Measurements from ENCODE around the gene TMEM158. TPM values are rescaled to one million over a fixed set of nuclear protein-coding genes. Genes with fewer than 3 reads are reported as not detected.

TMEM158 gene
- total and polyA plus RNA-seq, 10 of the 15 experiments (the other 5 are each of a cell fraction or from before 2014, with no cell fraction given): not detected

DNA sequence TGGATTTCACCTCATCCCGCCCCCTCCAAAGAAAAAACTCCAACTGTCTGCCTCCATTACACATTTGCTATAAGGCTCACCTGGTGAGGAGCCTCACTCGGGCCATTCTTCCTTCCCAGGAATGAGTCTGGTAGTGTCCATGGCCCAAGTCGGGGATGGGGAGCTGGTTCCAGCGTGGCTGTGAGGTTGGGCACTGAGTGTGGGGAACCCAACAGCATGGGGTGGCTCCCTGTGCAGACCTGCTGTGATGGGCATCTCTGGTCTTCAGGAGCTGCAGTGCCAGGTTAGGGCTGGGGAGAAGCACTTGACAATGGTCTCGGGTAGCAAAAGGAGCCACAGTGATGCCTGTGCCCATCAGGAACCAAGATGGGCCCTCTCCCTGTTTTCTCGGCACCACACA lies 39.2 kb downstream of the TMEM158 start:
- RAD21 ChIA-PET (ENCODE audit: unreplicated experiment): interaction anchor here (0.7 kb wide), 1 partner anchor 138 kb away, joined by 3 read pairs; no protein-coding TSS in a partner anchor

DNA sequence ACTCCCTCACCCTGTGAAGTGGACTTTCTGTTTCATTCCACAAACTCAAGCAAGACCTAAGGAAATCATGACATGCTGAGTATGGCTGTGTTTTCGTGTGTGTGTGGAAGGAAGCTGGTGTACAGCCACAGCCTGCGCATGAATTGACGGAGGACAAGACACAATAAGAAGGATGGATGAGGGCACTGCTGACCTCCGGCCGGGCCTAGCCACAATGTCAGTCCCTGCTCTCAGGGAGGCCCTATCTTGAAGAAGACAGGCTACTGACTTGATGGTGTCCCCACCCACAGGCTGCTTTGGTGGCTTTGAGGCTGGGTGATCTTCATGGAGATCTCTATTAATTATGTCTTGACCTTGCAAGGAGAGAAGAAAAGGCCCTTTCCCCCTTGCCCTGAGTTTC lies 40.6 kb downstream of the TMEM158 start:
- ChIA-PET SMC1A (ENCODE audit: uncharacterized antibody, unreplicated experiment) (interaction anchor here (1.0 to 1.5 kb wide), 2 partner anchors 10 to 145 kb away, joined by 3 to 5 read pairs; no protein-coding TSS in a partner anchor), POLR2A (no interaction called here), RAD21 (ENCODE audit: unreplicated experiment) (no interaction called here), CTCF (interaction anchor here (0.7 to 1.2 kb wide), 2 partner anchors 25 to 474 kb away, joined by 4 to 7 read pairs; no protein-coding TSS in a partner anchor)
- Histone ChIP-seq H3K27me3 (replicated peaks in 1 of 2; ENCODE audit: control insufficient read depth in 2 of 2, insufficient read depth in 2 of 2, low read length in 1 of 2) (peaks cover 0 to 3% of the 10 kb centered on the region in 2 experiments; a peak in 1 of 4 replicates), H4K20me1 (ENCODE audit: control insufficient read depth, insufficient read depth) (no peaks in the 10 kb centered on the region), H3K4me3 (no peak overlapping the region), H3K4me2 (ENCODE audit: control insufficient read depth, insufficient read depth) (no peak overlapping the region), H3K79me2 (ENCODE audit: control insufficient read depth, insufficient read depth, low read length) (no peaks in the 10 kb centered on the region), H3K36me3 (ENCODE audit: control insufficient read depth in 2 of 2, insufficient read depth in 2 of 2, low read length in 1 of 2) (no peaks in the 10 kb centered on the region), H3K27ac (ENCODE audit: control insufficient read depth, insufficient read depth) (no peak overlapping the region), H2AFZ (ENCODE audit: control insufficient read depth, low read depth, low read length) (no peak overlapping the region), H3K9me3 (replicated peaks; ENCODE audit: control insufficient read depth, insufficient read depth, low read length) (no peaks in the 10 kb centered on the region), H3K4me1 (ENCODE audit: control insufficient read depth, insufficient read depth, low read length) (no peaks in the 10 kb centered on the region; the same call in 1 of the 2 replicates), H3K9ac (ENCODE audit: control insufficient read depth, insufficient read depth, low read length) (no peak overlapping the region)
- 43% methylated on average over 5 of the region's 5 CpGs for WGBS (ENCODE audit: insufficient coverage, insufficient replicate concordance, low lambda C conversion rate, missing lambda C conversion rate)
- BruUV-seq (replicated peaks): no TSS peak
- in situ Hi-C loops (cut with MboI): no loop called here
- no peak for FAIRE-seq
- DNase-seq (ENCODE audit: low read depth, low spot score): no peak
- ATAC-seq: no peak
- intact Hi-C loops (cut with micrococcal nuclease; ENCODE audit: unreplicated experiment): no loop called here
- TF ChIP-seq RUNX3 (IDR thresholded peaks at IDR 0.05; ENCODE audit: low read length) (no peak), FOS (IDR thresholded peaks at IDR 0.05; ENCODE audit: borderline replicate concordance, extremely low read depth, insufficient read length) (no peak), YY1 (IDR thresholded peaks at IDR 0.05; ENCODE audit: low read depth, low read length) (no peak), SMC3 (IDR thresholded peaks at IDR 0.05; ENCODE audit: borderline replicate concordance, low read length) (no peak), CBX3 (IDR thresholded peaks at IDR 0.05; ENCODE audit: borderline replicate concordance, low read depth) (no peak), ETV6 (conservative IDR thresholded peaks at IDR 0.05 in 1 of 2, IDR thresholded peaks at IDR 0.05 in 1 of 2; ENCODE audit: borderline replicate concordance in 1 of 2, low read depth in 1 of 2) (no peak)
- TF ChIP-seq, protein P1, sequence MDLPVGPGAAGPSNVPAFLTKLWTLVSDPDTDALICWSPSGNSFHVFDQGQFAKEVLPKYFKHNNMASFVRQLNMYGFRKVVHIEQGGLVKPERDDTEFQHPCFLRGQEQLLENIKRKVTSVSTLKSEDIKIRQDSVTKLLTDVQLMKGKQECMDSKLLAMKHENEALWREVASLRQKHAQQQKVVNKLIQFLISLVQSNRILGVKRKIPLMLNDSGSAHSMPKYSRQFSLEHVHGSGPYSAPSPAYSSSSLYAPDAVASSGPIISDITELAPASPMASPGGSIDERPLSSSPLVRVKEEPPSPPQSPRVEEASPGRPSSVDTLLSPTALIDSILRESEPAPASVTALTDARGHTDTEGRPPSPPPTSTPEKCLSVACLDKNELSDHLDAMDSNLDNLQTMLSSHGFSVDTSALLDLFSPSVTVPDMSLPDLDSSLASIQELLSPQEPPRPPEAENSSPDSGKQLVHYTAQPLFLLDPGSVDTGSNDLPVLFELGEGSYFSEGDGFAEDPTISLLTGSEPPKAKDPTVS (IDR thresholded peaks at IDR 0.05; ENCODE audit: low read depth, low read length): no peak
- TF ChIP-seq, protein P2, sequence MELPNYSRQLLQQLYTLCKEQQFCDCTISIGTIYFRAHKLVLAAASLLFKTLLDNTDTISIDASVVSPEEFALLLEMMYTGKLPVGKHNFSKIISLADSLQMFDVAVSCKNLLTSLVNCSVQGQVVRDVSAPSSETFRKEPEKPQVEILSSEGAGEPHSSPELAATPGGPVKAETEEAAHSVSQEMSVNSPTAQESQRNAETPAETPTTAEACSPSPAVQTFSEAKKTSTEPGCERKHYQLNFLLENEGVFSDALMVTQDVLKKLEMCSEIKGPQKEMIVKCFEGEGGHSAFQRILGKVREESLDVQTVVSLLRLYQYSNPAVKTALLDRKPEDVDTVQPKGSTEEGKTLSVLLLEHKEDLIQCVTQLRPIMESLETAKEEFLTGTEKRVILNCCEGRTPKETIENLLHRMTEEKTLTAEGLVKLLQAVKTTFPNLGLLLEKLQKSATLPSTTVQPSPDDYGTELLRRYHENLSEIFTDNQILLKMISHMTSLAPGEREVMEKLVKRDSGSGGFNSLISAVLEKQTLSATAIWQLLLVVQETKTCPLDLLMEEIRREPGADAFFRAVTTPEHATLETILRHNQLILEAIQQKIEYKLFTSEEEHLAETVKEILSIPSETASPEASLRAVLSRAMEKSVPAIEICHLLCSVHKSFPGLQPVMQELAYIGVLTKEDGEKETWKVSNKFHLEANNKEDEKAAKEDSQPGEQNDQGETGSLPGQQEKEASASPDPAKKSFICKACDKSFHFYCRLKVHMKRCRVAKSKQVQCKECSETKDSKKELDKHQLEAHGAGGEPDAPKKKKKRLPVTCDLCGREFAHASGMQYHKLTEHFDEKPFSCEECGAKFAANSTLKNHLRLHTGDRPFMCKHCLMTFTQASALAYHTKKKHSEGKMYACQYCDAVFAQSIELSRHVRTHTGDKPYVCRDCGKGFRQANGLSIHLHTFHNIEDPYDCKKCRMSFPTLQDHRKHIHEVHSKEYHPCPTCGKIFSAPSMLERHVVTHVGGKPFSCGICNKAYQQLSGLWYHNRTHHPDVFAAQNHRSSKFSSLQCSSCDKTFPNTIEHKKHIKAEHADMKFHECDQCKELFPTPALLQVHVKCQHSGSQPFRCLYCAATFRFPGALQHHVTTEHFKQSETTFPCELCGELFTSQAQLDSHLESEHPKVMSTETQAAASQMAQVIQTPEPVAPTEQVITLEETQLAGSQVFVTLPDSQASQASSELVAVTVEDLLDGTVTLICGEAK (IDR thresholded peaks at IDR 0.05; ENCODE audit: borderline replicate concordance): no peak

More for the DNA sequence above, 39.2 kb downstream of the TMEM158 start:
- H4K20me1 ChIP-seq (ENCODE audit: control insufficient read depth, insufficient read depth): no peaks in the 10 kb centered on the region
- intact Hi-C loops (cut with micrococcal nuclease; ENCODE audit: unreplicated experiment): no loop called here
- TF ChIP-seq EGR1 (IDR thresholded peaks at IDR 0.05; ENCODE audit: borderline replicate concordance in 1 of 2, low read depth in 2 of 2, low read length in 2 of 2): no peak
- TF ChIP-seq MTA3 (IDR thresholded peaks at IDR 0.05; ENCODE audit: borderline replicate concordance, low read length): no peak
- TF ChIP-seq ETV6 (conservative IDR thresholded peaks at IDR 0.05 in 1 of 2, IDR thresholded peaks at IDR 0.05 in 1 of 2; ENCODE audit: borderline replicate concordance in 1 of 2, low read depth in 1 of 2): no peak
- no peak for TF ChIP-seq WRNIP1 (IDR thresholded peaks at IDR 0.05; ENCODE audit: borderline replicate concordance, low read depth, low read length)
- TF ChIP-seq HDAC6 (IDR thresholded peaks at IDR 0.05; ENCODE audit: unreplicated experiment): no peak
- no peak for TF ChIP-seq ZNF384 (IDR thresholded peaks at IDR 0.05; ENCODE audit: borderline replicate concordance, low read depth, low read length)
- no peak for TF ChIP-seq PAX8 (IDR thresholded peaks at IDR 0.05)
- no peak for TF ChIP-seq SMAD1 (IDR thresholded peaks at IDR 0.05; ENCODE audit: low read depth, partially characterized antibody)
- 48% methylated on average over 6 of the region's 6 CpGs for WGBS (ENCODE audit: insufficient coverage, insufficient replicate concordance, low lambda C conversion rate, missing lambda C conversion rate)
- H3K27me3 ChIP-seq (replicated peaks in 1 of 2; ENCODE audit: control insufficient read depth in 2 of 2, insufficient read depth in 2 of 2, low read length in 1 of 2): peaks cover 0 to 3% of the 10 kb centered on the region in 2 experiments; a peak in 1 of 4 replicates
- no peak overlapping the region for H3K4me3 ChIP-seq
- no peaks in the 10 kb centered on the region; the same call in 1 of the 2 replicates for H3K4me1 ChIP-seq (ENCODE audit: control insufficient read depth, insufficient read depth, low read length)
- DNase-seq (ENCODE audit: low read depth, low spot score) (no peak), ATAC-seq (no peak), FAIRE-seq (no peak)
- ChIA-PET POLR2A (no interaction called here), SMC1A (ENCODE audit: uncharacterized antibody, unreplicated experiment) (interaction anchor here (1.9 kb wide), 1 partner anchor 146 kb away, joined by 5 read pairs; no protein-coding TSS in a partner anchor), CTCF (interaction anchor here (1.3 kb wide), 1 partner anchor 145 kb away, joined by 4 read pairs; no protein-coding TSS in a partner anchor)
- BruUV-seq (replicated peaks): no TSS peak
- in situ Hi-C loops (cut with MboI): no loop called here
- no peak overlapping the region for H3K4me2 ChIP-seq (ENCODE audit: control insufficient read depth, insufficient read depth)
- no peaks in the 10 kb centered on the region for H3K9me3 ChIP-seq (replicated peaks; ENCODE audit: control insufficient read depth, insufficient read depth, low read length)
- no peak overlapping the region for H3K9ac ChIP-seq (ENCODE audit: control insufficient read depth, insufficient read depth, low read length)
- no peak overlapping the region for H2AFZ ChIP-seq (ENCODE audit: control insufficient read depth, low read depth, low read length)
- no peaks in the 10 kb centered on the region for H3K36me3 ChIP-seq (ENCODE audit: control insufficient read depth in 2 of 2, insufficient read depth in 2 of 2, low read length in 1 of 2)
- no peak overlapping the region for H3K27ac ChIP-seq (ENCODE audit: control insufficient read depth, insufficient read depth)
- H3K79me2 ChIP-seq (ENCODE audit: control insufficient read depth, insufficient read depth, low read length): no peaks in the 10 kb centered on the region

All from GM12878 (cell line).